ENCODE data around the gene BTBD9.

Gene BTBD9

DNA sequence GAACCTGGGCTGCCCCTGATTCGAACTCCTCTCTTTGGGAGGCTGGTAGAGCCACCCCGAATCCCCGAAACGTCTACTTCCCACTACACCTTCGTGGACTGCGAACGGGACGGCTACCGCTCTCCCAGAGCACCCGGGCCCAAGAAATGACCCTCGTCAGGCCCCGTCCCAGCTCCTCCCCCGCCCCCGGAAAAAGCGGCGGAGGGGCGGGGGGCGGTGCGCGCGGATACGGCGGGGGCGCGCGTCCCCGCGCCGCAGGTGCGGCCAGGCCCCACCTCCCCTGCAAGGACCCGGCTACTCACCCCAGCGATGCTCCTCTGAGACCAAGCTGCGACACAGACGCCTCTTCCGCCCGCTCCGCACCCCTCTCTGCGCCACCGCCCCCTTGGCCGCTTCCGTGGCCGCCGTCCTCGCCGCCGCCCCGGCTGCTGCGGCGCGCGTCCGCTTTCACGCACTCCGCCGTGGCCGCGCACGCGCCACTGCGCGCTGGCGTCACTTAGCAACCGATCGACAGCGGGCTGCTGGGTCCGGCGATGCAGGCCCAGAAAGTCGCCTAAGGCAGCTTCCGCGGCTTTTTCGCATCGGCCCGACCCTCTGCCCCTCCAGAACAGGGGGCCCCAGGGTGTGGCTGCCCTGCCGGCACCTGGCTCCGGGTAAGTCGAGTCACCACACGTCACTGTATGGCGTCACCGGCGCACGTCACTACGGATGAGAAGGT, at the start of gene BTBD9:
Gene BTBD9 (minus strand): TSS at position 432 of the 718 bp plus-strand sequence.
- DNase-seq = peak; percentile 62 to 93

DNA sequence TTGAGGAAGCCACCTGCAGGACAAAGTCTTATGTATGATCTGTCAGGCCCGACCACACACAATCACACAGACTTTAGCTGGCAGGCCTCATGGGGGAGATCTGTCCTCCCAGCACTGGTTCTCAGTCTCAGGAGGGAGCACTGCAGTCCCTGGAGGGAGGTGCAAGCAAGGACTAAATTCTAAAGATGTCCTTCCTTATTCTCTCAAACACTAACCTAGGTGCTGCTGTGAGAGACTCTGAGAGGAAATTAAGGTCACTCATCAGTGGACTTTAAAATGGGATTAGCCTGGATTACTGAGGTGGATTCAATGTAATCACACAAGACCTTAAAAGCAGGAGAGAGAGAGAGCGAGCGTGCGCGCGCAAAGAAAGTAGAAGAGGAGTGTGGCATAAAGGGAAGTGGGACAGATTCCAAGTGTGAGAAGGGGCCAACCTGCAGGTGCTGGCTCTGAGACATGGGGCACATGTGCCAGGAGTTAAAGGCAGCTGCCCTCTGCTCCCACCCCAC, 48.9 kb upstream of the BTBD9 start:
- DNase-seq = peak in 1 of 2 experiments; percentile 17

DNA sequence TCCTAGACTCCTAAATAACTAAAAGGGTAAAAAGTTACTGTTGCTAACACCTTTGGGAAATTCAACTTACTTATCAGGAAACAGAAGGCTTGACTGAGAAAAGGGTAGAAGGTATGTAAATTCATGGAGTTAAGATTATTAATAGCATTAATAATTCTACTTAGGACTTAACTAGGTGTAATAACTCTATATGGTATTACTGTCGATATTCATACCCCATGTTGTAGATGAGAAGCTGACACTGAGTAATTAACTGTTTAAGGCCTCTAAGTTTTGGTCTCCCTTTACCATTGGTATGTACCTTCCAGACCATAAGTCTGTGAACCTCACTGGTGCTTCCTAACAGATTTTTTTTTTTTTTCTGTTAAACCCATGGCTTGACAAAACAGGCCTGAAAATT, 47.8 kb upstream of the BTBD9 start:
- no peak for DNase-seq

DNA sequence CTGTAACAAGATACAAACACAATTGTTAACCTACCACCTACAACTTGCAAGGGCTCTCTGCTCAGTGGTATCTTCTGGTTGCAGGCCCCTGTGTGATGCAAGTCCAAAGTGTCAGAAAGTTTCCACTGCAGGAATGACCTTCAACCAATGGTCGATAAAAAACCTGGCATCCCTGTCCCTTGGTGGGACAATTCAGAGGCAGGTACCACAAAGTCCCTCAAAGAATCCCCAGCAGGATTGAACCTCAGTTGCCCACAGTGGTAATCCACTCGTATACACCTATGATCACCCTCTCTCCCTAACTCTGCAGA, 47.3 kb upstream of the BTBD9 start:
- DNase-seq = no peak

DNA sequence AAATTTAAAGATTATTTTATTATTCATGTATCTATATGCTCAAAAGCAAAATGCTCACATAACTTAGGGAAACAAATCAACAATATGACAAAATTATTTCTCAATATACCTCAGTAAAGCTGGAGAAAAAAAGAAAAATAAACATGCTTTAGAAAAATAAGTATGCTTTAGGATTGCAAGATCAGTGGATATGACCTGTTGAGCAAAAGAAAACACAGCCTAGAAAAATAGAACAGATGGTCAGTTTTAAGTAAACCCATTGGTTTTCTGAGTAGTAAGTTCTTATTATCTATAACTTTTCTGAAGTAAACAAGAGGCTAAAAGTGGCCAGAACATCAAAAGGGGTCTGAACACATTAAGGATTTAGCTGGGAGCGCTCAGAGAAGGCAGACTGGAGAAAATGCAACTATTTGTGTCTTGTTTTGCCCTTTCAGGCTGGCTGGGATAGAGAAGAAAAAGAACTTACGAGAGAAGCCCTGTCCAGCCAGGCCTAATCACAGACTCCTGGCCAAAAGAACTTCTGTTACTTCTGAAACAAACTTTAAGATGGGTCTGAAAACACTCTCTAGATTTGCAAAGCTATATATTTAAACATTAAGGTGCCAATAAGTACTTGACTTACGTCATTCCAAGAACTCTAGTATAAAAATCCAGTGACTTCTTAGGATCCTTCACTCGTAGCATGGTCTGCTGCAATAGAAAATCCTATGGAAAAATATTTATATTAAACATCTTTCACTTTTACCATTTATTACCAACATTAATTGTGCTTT, 46.7 kb upstream of the BTBD9 start:
- DNase-seq = no peak

DNA sequence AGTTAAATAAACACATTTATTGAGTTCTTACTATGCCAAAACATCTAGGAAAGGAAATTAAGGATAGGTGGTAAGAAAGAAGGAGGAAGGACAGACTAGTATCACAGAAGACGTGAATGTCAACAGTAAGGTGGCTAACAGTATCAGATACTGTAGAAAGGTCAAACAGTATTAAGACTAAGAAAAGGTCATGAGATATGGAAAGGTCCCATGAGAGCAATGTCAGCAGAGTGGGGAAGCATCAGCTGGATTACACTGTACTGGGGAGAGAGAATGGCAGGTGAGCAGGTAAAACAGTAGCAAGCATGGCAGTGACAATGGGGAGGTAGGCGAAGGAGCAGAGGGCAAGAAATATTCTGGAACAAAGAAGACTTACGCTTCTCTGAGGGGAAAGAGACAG, 45.2 kb upstream of the BTBD9 start:
- no peak for DNase-seq

DNA sequence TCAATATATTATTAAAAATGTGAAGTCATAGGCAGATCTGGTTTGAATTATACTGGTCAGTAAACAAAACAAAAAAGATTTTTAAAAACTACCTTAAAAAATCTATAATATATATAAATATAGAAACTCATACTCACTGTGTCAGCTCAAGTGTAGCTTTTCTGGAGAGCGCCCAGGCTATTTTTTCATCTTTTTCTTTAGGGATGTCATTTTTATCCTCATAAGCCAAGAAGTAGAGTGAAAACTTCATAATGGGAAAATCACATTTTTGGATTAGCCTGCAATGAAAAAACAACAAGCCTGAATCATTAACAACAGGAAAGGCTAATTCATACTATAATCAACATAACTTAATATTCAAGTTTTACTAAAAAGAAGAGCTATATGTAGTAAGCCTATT, 44.5 kb upstream of the BTBD9 start:
- DNase-seq = no peak

DNA sequence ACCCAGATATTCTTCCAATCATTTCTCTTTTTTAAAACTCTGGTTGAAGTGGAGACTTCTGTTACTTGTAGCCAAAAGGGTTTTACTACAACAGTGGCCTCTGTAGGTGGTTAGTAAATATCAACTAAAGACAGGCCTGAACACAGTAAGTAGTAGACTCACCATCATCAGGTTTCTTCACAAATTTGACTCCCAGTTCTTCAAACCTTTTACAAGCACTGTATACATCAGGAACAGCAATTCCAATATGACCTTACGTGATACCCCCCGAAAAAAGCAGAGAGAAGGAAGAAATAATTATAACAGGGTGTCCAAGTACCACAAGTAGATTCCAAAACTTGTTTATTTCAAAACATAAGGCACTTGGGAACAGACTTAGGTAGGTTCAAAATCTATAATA, 42.1 kb upstream of the BTBD9 start:
- DNase-seq = no peak

DNA sequence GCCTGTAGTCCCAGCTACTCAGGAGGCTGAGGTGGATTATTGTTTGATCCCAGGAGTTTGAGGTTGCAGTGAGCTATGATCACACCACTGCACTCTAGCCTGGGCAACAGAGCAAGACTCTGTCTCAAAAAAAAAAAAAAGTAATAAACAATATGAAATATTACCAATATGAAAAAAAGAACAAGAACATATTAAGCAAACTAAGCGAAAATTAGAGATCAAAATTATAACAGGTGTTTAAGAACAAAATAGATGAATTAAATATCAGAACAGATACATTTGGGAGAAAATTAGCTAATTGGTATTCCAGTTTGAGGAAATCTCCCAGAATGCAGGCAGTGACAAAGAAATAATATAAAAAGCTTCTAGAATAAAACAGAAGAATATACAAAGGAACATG, 39.9 kb upstream of the BTBD9 start:
- no peak for DNase-seq

DNA sequence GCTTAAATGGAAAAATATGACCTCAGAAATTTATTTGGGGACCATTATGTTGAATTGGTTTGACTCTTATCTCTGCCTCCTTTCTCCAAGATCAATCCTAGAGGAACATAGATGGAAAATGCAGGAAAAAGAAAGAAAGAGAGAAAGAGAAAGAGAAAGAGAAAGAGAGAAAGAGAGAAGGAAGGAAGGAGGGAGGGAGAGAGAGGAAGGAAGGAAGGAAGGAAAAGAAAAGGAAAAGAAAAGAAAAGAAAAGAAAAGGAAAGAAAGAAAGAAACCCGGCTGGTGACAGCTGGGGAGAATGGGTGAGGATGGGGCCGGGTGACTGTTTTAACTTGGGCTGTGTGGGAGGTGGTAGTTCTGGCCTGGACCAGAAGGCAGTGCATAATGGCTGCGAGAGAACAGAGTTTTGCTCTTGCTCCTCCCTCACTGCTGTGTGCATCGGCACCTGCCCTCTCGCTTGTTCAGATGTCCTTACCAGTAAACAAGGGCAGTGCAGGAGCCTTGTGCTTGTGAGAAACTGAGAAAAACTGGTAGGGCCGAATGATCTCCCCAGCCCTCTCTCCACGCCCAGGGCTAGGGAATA, 38.5 kb upstream of the BTBD9 start:
- DNase-seq = no peak

DNA sequence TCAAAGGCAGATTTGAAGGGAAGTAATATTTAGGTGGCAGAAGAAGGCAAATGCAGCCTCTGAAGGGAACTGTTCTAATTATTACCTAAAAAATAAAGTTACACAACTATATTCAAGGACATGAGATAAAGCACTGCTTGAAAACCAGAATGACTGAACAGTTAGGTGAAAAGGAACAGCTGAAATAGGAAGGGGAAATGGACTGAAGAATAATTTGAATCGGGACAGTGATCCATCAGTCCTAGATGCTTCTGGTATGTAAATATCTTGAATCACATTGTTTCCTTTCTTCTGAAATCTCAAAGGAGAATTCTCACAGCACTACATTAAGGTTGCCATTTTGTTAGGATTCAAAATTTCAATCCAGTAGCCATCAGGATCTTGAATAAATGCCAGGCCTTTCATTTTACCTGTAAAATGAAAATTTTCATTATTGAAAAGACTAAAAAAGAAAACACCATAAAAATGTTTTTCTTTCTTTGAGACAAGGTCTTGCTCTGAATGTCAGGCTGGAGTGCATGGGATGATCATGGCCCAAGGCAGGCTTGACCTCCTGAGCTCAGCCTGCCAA, 37.3 kb upstream of the BTBD9 start:
- no peak for DNase-seq

DNA sequence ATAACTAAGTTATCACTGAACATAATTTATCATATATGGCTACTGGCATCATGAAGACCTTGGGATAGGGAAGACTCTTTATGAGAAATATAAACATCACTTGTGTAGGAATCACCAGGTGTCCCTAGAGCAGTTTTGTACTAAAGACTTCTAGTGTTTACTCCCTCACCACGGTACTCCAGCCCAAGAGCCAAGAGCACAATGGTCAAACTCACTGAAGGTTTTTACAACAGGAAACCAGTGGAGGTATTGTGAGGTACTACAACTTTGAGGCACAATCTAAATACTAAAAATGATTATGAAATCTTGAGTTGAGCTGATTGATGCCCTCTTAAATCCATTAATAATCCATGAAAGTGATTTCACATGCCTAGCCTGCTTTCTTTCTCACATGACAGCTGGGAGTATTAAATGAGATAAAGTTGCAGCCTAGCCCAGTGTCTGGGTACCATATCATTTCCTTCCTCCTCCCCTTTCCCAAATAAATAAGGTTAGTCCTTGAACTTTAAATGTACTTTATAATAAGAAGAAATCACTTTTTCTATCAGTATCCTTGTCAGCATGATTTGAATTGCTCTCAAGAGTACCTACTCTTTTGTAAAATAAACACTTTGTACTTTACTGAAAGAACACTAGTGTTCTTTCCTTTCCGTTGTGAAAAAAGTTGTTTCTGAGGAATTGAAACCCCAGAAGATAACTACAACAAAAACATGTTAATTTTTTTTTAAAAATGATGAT, 36.7 kb upstream of the BTBD9 start:
- no peak for DNase-seq

DNA sequence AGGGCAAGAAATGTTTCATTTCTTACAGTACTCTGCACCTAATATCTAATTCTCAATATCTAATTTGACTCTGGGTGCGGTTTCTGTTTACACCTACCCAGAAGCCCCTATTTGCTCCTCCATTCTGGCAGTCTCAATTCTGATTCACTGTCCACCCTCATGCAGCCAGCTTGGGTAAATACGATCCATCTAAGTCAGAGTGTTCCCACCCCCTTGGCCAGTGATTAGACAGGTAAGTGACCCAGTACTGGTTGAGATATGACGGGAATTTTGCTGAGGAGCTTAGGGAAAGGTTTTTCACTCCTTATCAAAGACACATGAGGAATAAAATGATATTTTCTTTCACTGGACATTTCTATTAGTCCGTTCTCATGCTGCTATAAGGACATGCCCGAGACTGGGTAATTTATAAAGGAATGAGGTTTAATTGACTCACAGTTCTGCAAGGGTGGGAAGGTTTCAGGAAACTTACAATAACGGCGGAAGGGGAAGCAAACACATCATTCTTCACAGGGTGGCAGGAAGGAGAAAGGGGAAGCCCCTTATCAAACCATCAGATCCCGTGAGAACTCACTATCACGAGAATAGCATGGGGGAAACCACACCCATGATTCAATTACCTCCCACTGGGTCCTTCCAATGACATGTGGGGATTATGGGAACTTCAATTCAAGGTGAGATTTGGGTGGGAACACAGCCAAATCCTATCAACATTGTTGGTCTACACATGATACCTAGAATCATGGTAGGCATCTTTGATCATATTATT, 33.9 kb upstream of the BTBD9 start:
- DNase-seq = no peak

DNA sequence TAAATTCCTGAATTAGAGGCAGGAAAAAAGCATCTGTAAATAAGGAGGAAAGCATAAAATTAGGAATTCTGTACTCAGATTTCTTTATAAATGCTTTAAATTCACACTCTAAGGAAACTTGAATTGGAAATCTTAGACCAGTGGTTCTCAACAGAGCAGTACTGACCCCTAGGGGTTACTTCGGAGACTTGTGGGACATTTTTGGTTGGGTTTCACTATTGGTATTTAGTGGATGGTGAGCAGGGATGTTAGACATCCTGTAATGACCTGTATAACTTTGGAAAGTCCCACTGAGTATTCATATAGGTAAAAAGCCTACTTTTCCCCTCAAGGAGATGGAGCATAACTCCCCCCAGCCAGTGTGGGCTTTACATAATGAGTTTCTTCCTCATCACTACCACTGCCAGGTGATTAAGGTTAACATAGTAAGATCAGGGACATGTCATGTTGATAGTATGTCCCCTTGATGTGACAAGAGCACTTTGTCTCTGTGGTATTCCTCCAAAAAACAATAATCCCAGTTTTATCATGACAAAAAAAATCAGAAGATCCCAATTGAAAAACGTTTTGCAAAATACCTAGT, 32.2 kb upstream of the BTBD9 start:
- DNase-seq = peak; percentile 66 to 90

DNA sequence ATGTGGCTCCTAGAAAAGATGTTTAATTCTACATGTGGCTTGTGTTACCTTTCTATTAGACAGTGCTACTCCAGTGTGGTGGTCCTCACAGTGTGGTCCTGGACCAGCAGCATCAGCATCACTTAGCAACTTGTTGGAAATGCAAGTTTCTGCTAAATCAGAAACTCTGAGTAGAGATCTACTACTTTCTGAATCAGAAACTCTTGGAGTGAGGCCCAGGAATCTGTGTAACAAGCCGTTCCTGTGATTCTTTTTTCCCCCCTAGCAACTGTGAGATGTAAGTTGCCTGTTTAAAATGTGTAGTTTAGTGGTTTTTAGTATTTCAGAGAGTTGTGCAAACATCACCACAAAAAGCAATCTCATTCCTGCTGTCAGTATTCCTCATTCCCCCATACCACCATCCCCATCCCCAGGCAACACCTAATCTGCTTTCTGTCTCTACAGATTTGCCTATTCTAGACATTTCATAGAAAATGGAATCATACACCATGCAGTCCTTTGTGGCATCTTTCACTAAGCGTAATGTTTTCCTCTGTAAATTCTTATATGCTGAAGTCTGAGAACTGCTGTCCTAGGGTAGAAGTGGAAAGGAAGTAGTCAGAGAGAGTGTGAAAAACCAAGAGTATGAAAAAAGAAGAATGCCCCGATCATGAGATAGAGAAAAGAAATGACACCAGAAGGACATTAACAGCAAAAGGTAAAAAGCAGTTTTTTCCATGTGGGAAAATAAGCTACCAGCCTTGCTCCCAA, 18.9 kb upstream of the BTBD9 start:
- no peak for DNase-seq

DNA sequence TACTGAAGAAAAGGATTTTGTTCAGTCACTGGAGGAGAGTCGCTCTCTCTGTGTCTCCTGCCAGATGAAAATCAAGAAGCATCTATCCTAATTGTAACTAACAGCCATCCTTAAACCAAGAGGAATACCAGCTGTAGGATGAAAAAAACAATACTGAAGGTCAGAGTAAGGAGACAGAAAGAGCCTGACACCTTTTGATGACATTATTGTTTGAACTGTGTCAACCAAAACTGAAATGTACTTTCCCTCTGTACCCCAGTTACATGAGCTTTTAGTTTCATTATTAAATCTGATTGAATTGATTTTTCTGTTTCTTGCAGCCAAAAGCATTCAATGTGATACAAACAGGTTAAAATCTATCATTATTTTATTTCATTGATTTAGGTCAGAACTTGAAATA, 17.2 kb upstream of the BTBD9 start:
- DNase-seq = no peak

DNA sequence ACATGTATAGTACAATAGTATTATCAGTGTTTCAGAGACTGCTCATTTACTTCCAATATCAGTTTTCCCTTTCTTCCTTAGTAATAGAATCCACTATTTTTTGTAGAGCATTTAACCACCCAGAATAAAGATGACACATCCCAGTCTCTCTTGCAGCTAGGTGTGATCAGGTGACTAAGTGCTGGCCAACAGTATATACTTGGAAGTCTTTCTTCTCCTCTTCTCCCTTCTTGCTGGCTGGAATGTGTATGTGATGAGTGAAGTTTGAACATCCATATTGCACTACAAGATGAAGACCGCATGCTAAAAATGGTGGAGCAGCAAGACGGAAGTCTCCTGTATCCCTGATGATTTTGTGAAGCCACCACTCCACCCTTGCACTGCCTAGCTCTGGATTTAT, 14.5 kb upstream of the BTBD9 start:
- DNase-seq = no peak

DNA sequence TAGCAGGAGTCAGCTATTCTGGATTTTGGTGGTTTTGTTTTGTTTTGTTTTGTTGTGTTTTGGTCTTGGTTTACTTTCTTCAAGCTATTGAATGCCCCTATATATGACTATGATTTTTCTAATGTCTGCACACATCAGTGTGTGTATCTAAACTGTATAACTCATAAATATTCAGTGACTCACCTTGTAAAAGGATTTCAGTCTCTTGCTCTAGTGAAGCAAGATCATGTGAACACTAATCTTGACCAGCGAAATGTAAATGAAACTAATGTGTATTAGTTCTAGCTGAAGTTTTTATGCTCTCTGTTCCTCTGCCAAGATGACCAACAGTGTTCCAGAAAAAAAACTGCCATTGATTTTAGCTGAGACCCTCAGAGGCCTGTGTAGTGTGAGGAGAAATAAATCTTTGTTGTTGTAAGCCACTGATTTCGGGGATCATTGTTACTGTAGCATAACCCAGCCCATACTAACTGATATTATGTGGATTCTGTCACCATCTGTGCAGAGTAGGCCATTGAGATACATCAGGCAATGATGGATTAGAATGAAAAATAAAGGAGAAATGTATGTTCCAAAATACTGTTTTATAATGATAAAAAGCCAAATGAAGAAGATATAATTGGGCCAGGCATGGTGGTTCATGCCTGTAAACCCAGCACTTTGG, 11.5 kb upstream of the BTBD9 start:
- no peak for DNase-seq

DNA sequence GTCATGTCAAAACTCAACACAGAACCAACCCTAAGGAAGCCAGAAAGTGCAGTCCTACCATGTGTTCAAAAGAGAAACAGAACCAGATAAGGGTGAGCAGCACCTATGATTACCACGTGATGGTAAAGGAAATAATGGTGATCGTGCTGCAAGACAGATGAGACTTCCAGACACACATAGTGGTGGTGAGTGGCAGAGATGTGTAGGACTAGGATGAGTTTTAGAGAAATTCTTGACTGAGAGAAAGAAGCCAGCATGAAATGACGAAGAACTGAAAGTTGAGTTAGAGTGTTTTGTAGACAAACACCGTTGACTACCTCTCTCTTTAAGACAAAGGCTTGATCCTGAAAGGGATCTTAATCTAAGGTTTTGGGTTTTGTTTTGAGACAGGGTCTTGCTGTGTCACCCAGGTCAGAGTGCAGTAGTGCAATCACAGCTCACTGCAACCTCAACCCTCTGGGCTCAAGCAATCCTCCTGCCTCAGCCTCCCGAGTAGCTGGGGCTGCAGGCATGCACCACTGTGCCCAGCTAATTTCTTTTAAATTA, 10.6 kb upstream of the BTBD9 start:
- no peak for DNase-seq

DNA sequence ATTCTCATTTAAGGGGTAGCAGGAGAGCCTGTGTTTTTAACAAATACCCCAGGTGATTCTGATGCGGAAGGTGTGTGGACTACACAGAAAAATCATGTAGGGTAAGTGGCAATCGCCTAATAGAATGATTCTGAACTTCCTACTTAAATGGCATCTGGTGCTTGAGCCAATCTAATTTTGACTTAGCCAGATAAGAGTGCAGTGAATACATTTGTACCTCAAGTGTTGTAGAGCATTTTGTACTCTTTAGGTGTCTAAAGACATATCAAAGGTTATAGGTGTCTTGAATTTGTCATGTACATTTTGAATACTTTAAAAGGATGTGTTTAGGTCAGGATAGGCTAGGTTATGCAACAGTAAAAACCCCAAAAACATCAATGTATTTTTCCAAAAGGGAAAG, 10.0 kb upstream of the BTBD9 start:
- no peak for DNase-seq

Data from NCI-H526 (cell line).